NCI-H460 (cell line): ENCODE results near the gene MARS1. TPM values are rescaled to one million over a fixed set of nuclear protein-coding genes. Genes with fewer than 3 reads are reported as not detected.
"Not testable (repeated sequence)": the region's sequence is repeated elsewhere in the genome, so short reads cannot be mapped to it uniquely, and the experiment has no call there.

Source experiments
- DNase-seq: peaks from one replicate; pipeline ENCODE4 v3.0.0-alpha.2; 2016; ENCODE audit warnings: low read depth; ENCODE audit errors: extremely low read depth
- polyA plus RNA-seq: library from polyadenylated mRNA; depleted of rRNA; stranded (reverse); fragments of >200 nt; gene quantifications from 2 replicates; pipeline ENCODE4 v1.2.3, GENCODE V29; 2014; cell fraction: nucleus; rRNA removed
- total RNA-seq: library from RNA; depleted of rRNA; stranded (reverse); fragments of >200 nt; shearing (Covaris generic); gene quantifications from 2 replicates; pipeline ENCODE4 v1.2.3, GENCODE V29; 2014; rRNA removed

Gene MARS1
- total RNA-seq: 277 and 346 TPM in 2 replicates
- 538 and 758 TPM in 2 replicates for polyA plus RNA-seq

GRCh38 chr12:57487597-57488401, at the start of gene MARS1:
TSS of gene MARS1 (plus strand) at chr12:57488068. CDS start at chr12:57488091, 23 bp downstream.
- DNase-seq: peak; percentile 98

GRCh38 chr12:57438400-57438799, 49.5 kb upstream of the MARS1 start:
- DNase-seq: no peak

- no peak for DNase-seq
Measured at GRCh38 chr12:57439762-57440266, 48.1 kb upstream of the MARS1 start.

- DNase-seq: not testable (repeated sequence)
Measured at GRCh38 chr12:57441393-57441792, 46.5 kb upstream of the MARS1 start.

- DNase-seq: no peak
Measured at GRCh38 chr12:57441846-57442427, 45.9 kb upstream of the MARS1 start.

- not testable (repeated sequence) for DNase-seq
Measured at GRCh38 chr12:57444337-57444736, 43.5 kb upstream of the MARS1 start.

- no peak for DNase-seq
Measured at GRCh38 chr12:57444744-57445143, 43.1 kb upstream of the MARS1 start.

GRCh38 chr12:57446292-57446960, 41.4 kb upstream of the MARS1 start:
- DNase-seq: no peak

- DNase-seq: no peak
Measured at GRCh38 chr12:57448669-57449068, 39.2 kb upstream of the MARS1 start.

- DNase-seq: no peak
Measured at GRCh38 chr12:57449375-57449774, 38.5 kb upstream of the MARS1 start.

GRCh38 chr12:57450057-57450456, 37.8 kb upstream of the MARS1 start:
- DNase-seq: no peak

GRCh38 chr12:57451233-57451778, 36.6 kb upstream of the MARS1 start:
- no peak for DNase-seq

- no peak for DNase-seq
Measured at GRCh38 chr12:57452181-57452936, 35.5 kb upstream of the MARS1 start.

- DNase-seq: peak; percentile 78
Measured at GRCh38 chr12:57452937-57453509, 34.8 kb upstream of the MARS1 start.

GRCh38 chr12:57454213-57454565, 33.7 kb upstream of the MARS1 start:
- DNase-seq: no peak

- peak; percentile 42 for DNase-seq
Measured at GRCh38 chr12:57454566-57455373, 33.1 kb upstream of the MARS1 start, which contains the start of gene INHBE. TSS of gene INHBE (plus strand) at chr12:57455307. CDS start at chr12:57455537, 230 bp downstream.

GRCh38 chr12:57455374-57456144, 32.3 kb upstream of the MARS1 start:
- DNase-seq: no peak

- DNase-seq: no peak
Measured at GRCh38 chr12:57456145-57456700, 31.6 kb upstream of the MARS1 start.
